Measurements from ENCODE around the gene INPP5J. TPM values are rescaled to one million over a fixed set of nuclear protein-coding genes. Genes with fewer than 3 reads are reported as not detected.

Gene INPP5J
- total and polyA plus RNA-seq, 3 donors from 2014 or later: 5.2 to 17.2 (median 11.3) TPM

- Histone ChIP-seq H3K9me3 (no peaks in the 10 kb centered on the region), H3K4me3 (no peak overlapping the region), H3K27me3 (no peaks in the 10 kb centered on the region), H3K4me1 (no peaks in the 10 kb centered on the region), H3K27ac (no peak overlapping the region), H3K36me3 (ENCODE audit: low read depth, missing control alignments) (no peaks in the 10 kb centered on the region)
- intact Hi-C loops (cut with DNase I; ENCODE audit: low total_unique reads): no loop called here
- 82 to 86% methylated on average over 3 of the region's 3 CpGs for WGBS, 2 donors
- no peak for DNase-seq
- TF ChIP-seq CTCF (IDR thresholded peaks at IDR 0.05) (no peak), POLR2A (IDR thresholded peaks at IDR 0.05) (no peak)
Observed at GRCh38 chr22:31139066-31139465, 16.3 kb downstream of the INPP5J start.

GRCh38 chr22:31139866-31140716 is 17.3 kb downstream of the INPP5J start, which contains the start of gene PLA2G3:
Gene PLA2G3 (minus strand): TSS chr22:31140508. CDS start chr22:31140354, 154 bp downstream.
- TF ChIP-seq CTCF (IDR thresholded peaks at IDR 0.05): no peak
- no peak for TF ChIP-seq POLR2A (IDR thresholded peaks at IDR 0.05)
- 46% methylated on average over 17 to 24 of the region's 24 CpGs for WGBS, 2 donors
- no peak for DNase-seq

GRCh38 chr22:31140746-31141145 is 18.0 kb downstream of the INPP5J start:
- 20 to 82% methylated on average over 1 to 5 of the region's 5 CpGs for WGBS, 2 donors

More at GRCh38 chr22:31139866-31140716, 17.3 kb downstream of the INPP5J start, which contains the start of gene PLA2G3:
- no peak within 1 kb of the TSS for H3K4me3 ChIP-seq
- no peaks in the 10 kb centered on the region for H3K27me3 ChIP-seq
- no peaks in the 10 kb centered on the region for H3K9me3 ChIP-seq
- intact Hi-C loops (cut with DNase I; ENCODE audit: low total_unique reads): loop anchor here (10.0 kb wide), 1 partner anchor 45 kb away; no protein-coding TSS in a partner anchor
- H3K36me3 ChIP-seq (ENCODE audit: low read depth, missing control alignments): no peaks in the 10 kb centered on the region
- no peaks in the 10 kb centered on the region for H3K4me1 ChIP-seq
- no peak within 1 kb of the TSS for H3K27ac ChIP-seq

GRCh38 chr22:31141551-31141950 is 18.8 kb downstream of the INPP5J start:
- H3K36me3 ChIP-seq (ENCODE audit: low read depth, missing control alignments): no peaks in the 10 kb centered on the region
- WGBS, 2 donors: 81 to 100% methylated on average over 2 of the region's 2 CpGs
- no peaks in the 10 kb centered on the region for H3K9me3 ChIP-seq
- no peak overlapping the region for H3K27ac ChIP-seq
- no peak for DNase-seq
- H3K4me1 ChIP-seq: no peaks in the 10 kb centered on the region
- H3K27me3 ChIP-seq: no peaks in the 10 kb centered on the region
- no peak overlapping the region for H3K4me3 ChIP-seq
- intact Hi-C loops (cut with DNase I; ENCODE audit: low total_unique reads): loop anchor here (10.0 kb wide), 1 partner anchor 47 kb away; no protein-coding TSS in a partner anchor
- TF ChIP-seq CTCF (IDR thresholded peaks at IDR 0.05) (no peak), POLR2A (IDR thresholded peaks at IDR 0.05) (no peak)

More at GRCh38 chr22:31140746-31141145, 18.0 kb downstream of the INPP5J start:
- H3K4me3 ChIP-seq: no peak overlapping the region
- no peak overlapping the region for H3K27ac ChIP-seq
- TF ChIP-seq CTCF (IDR thresholded peaks at IDR 0.05) (no peak), POLR2A (IDR thresholded peaks at IDR 0.05) (no peak)
- no peak for DNase-seq
- no peaks in the 10 kb centered on the region for H3K36me3 ChIP-seq (ENCODE audit: low read depth, missing control alignments)
- intact Hi-C loops (cut with DNase I; ENCODE audit: low total_unique reads): loop anchor here (10.0 kb wide), 1 partner anchor 46 kb away; no protein-coding TSS in a partner anchor
- H3K4me1 ChIP-seq: no peaks in the 10 kb centered on the region
- no peaks in the 10 kb centered on the region for H3K9me3 ChIP-seq
- no peaks in the 10 kb centered on the region for H3K27me3 ChIP-seq

Data from testis (tissue), 3 donors.